Measurements from ENCODE around the gene XYLT1.

DNA sequence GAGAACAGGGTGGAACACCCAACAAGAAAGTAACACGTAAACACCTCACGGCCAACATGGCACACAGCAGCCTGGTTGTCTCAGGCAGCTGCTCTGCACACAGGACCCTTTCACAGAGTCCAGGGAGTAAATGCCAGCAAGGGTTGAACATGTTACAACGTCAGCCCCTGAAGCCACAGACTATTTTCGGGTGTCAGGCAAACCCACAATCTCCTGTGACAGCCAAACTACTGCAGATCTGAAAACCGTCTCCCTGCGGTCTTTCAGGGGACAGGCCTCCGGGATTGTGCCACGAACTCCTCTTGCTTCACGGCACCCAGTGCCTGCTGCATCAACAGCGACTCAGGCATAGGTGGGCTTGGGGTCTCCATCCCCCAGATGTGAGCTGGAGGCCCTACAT, 127.7 kb downstream of the XYLT1 start:
- TF ChIP-seq CTCF (IDR thresholded peaks at IDR 0.05), result no peak
- no peak for TF ChIP-seq NFIC (IDR thresholded peaks at IDR 0.05; ENCODE audit: borderline replicate concordance)
- TF ChIP-seq EP300 (IDR thresholded peaks at IDR 0.05; ENCODE audit: borderline replicate concordance in 1 of 2, low read depth in 1 of 2, low read length in 1 of 2), result no peak
- TF ChIP-seq RAD21 (IDR thresholded peaks at IDR 0.05; ENCODE audit: low read length), result no peak

Measured in SK-N-SH (cell line).